ENCODE measurements around the gene CAMK4.

CAMK4 gene

DNA sequence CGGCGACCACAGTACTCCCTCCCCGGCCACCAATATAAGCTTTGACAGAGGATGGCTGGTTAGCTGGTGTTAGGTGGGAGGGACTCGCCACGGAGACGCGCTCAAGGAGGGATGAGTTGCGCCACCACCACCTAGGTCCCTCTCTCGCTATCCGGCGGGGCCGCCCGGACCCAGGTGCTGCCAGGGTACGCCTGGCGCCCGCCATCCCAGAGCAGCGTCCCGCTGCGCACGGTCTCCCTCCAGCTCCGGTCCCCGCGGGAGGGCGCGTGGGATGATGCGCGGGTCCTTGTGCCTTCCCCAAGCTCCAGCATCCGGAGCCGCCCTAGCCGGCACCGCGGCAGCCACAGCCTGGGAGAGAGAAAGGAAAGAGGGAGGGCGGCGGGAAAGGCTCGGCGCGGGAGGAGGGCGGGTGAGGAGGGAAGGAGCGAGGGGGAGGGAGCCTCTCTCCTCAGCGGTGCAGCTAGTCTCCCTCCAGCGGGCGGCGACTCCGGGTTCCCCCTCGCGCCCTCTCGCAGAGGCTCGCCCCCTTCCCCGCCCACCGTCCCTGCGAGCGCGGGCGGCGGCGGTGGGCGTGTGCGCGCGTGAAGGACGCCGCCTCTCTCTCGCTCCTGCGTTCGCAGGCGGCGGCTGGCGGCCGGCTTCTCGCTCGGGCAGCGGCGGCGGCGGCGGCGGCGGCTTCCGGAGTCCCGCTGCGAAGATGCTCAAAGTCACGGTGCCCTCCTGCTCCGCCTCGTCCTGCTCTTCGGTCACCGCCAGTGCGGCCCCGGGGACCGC is at the start of gene CAMK4 (continued):
- no peak for TF ChIP-seq ZNF133 (tag by site-specific recombination; IDR thresholded peaks at IDR 0.05)
- TF ChIP-seq ZNF624 (tag by site-specific recombination; IDR thresholded peaks at IDR 0.05): no peak
- TF ChIP-seq SCRT1 (tag by site-specific recombination; IDR thresholded peaks at IDR 0.05; ENCODE audit: borderline replicate concordance): no peak
- TF ChIP-seq KLF16 (tag by site-specific recombination; IDR thresholded peaks at IDR 0.05): peak; percentile 68; the same call in 1 of the 2 replicates
- peak; percentile 89 for TF ChIP-seq SP2 (tag by site-specific recombination; IDR thresholded peaks at IDR 0.05)
- no peak for TF ChIP-seq FEZF1 (tag by site-specific recombination; IDR thresholded peaks at IDR 0.05)
- no peak for TF ChIP-seq HOXD13 (CRISPR knock-in tag; IDR thresholded peaks at IDR 0.05; ENCODE audit: borderline replicate concordance)
- peak; percentile 55 for TF ChIP-seq ZNF610 (tag by site-specific recombination; IDR thresholded peaks at IDR 0.05; ENCODE audit: borderline replicate concordance)
- TF ChIP-seq, protein P1, sequence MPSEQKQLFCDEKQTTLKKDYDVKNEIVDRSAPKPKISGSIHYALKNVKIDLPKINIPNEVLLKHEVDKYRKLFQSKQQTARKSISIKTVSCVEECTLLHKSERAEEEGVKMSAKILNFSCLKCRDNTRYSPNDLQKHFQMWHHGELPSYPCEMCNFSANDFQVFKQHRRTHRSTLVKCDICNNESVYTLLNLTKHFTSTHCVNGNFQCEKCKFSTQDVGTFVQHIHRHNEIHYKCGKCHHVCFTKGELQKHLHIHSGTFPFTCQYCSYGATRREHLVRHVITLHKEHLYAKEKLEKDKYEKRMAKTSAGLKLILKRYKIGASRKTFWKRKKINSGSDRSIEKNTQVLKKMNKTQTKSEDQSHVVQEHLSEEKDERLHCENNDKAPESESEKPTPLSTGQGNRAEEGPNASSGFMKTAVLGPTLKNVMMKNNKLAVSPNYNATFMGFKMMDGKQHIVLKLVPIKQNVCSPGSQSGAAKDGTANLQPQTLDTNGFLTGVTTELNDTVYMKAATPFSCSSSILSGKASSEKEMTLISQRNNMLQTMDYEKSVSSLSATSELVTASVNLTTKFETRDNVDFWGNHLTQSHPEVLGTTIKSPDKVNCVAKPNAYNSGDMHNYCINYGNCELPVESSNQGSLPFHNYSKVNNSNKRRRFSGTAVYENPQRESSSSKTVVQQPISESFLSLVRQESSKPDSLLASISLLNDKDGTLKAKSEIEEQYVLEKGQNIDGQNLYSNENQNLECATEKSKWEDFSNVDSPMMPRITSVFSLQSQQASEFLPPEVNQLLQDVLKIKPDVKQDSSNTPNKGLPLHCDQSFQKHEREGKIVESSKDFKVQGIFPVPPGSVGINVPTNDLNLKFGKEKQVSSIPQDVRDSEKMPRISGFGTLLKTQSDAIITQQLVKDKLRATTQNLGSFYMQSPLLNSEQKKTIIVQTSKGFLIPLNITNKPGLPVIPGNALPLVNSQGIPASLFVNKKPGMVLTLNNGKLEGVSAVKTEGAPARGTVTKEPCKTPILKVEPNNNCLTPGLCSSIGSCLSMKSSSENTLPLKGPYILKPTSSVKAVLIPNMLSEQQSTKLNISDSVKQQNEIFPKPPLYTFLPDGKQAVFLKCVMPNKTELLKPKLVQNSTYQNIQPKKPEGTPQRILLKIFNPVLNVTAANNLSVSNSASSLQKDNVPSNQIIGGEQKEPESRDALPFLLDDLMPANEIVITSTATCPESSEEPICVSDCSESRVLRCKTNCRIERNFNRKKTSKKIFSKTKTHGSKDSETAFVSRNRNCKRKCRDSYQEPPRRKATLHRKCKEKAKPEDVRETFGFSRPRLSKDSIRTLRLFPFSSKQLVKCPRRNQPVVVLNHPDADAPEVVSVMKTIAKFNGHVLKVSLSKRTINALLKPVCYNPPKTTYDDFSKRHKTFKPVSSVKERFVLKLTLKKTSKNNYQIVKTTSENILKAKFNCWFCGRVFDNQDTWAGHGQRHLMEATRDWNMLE (tag by site-specific recombination; conservative IDR thresholded peaks at IDR 0.05; ENCODE audit: low read depth): no peak; the same call in 1 of the 2 replicates
- 0 out of 2 replicates have a peak, but pooled peaks have one; percentile 35 for TF ChIP-seq REPIN1 (tag by site-specific recombination; IDR thresholded peaks at IDR 0.05; ENCODE audit: low read depth)
- TF ChIP-seq ZNF324 (tag by site-specific recombination; IDR thresholded peaks at IDR 0.05): 0 out of 2 replicates have a peak, but pooled peaks have one; percentile 6
- TF ChIP-seq ZNF302 (tag by site-specific recombination; IDR thresholded peaks at IDR 0.05; ENCODE audit: low read depth): no peak
- TF ChIP-seq GFI1B (tag by site-specific recombination; IDR thresholded peaks at IDR 0.05): no peak
- TF ChIP-seq ZBTB48 (tag by site-specific recombination; IDR thresholded peaks at IDR 0.05): peak; percentile 63; the same call in 1 of the 2 replicates
- TF ChIP-seq ZNF843 (tag by site-specific recombination; IDR thresholded peaks at IDR 0.05): no peak; the same call in none of the 2 replicates
- TF ChIP-seq ZNF623 (tag by site-specific recombination; IDR thresholded peaks at IDR 0.05): no peak
- TF ChIP-seq, protein P2, sequence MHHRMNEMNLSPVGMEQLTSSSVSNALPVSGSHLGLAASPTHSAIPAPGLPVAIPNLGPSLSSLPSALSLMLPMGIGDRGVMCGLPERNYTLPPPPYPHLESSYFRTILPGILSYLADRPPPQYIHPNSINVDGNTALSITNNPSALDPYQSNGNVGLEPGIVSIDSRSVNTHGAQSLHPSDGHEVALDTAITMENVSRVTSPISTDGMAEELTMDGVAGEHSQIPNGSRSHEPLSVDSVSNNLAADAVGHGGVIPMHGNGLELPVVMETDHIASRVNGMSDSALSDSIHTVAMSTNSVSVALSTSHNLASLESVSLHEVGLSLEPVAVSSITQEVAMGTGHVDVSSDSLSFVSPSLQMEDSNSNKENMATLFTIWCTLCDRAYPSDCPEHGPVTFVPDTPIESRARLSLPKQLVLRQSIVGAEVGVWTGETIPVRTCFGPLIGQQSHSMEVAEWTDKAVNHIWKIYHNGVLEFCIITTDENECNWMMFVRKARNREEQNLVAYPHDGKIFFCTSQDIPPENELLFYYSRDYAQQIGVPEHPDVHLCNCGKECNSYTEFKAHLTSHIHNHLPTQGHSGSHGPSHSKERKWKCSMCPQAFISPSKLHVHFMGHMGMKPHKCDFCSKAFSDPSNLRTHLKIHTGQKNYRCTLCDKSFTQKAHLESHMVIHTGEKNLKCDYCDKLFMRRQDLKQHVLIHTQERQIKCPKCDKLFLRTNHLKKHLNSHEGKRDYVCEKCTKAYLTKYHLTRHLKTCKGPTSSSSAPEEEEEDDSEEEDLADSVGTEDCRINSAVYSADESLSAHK (tag by site-specific recombination; IDR thresholded peaks at IDR 0.05): no peak
- no peak for TF ChIP-seq ZBTB1 (tag by site-specific recombination; IDR thresholded peaks at IDR 0.05)
- TF ChIP-seq KLF8 (tag by site-specific recombination; IDR thresholded peaks at IDR 0.05): peak; percentile 80
- no peak for TF ChIP-seq ZNF768 (tag by site-specific recombination; IDR thresholded peaks at IDR 0.05)
- TF ChIP-seq ZNF654 (tag by site-specific recombination; IDR thresholded peaks at IDR 0.05; ENCODE audit: low read depth): no peak
- TF ChIP-seq, protein P3, sequence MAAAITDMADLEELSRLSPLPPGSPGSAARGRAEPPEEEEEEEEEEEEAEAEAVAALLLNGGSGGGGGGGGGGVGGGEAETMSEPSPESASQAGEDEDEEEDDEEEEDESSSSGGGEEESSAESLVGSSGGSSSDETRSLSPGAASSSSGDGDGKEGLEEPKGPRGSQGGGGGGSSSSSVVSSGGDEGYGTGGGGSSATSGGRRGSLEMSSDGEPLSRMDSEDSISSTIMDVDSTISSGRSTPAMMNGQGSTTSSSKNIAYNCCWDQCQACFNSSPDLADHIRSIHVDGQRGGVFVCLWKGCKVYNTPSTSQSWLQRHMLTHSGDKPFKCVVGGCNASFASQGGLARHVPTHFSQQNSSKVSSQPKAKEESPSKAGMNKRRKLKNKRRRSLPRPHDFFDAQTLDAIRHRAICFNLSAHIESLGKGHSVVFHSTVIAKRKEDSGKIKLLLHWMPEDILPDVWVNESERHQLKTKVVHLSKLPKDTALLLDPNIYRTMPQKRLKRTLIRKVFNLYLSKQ (tag by site-specific recombination; IDR thresholded peaks at IDR 0.05; ENCODE audit: borderline replicate concordance): no peak
- peak; percentile 84 for TF ChIP-seq PRDM1 (tag by site-specific recombination; IDR thresholded peaks at IDR 0.05)
- TF ChIP-seq ZNF175 (tag by site-specific recombination; IDR thresholded peaks at IDR 0.05): no peak
- TF ChIP-seq ZNF660 (tag by site-specific recombination; IDR thresholded peaks at IDR 0.05): peak; percentile 81
- TF ChIP-seq ZNF311 (tag by site-specific recombination; IDR thresholded peaks at IDR 0.05; ENCODE audit: borderline replicate concordance): no peak
- TF ChIP-seq, protein P4, sequence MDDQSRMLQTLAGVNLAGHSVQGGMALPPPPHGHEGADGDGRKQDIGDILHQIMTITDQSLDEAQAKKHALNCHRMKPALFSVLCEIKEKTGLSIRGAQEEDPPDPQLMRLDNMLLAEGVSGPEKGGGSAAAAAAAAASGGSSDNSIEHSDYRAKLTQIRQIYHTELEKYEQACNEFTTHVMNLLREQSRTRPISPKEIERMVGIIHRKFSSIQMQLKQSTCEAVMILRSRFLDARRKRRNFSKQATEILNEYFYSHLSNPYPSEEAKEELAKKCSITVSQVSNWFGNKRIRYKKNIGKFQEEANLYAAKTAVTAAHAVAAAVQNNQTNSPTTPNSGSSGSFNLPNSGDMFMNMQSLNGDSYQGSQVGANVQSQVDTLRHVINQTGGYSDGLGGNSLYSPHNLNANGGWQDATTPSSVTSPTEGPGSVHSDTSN (CRISPR knock-in tag; IDR thresholded peaks at IDR 0.05): peak; percentile 73
- no peak for TF ChIP-seq ZBTB7A (tag by site-specific recombination; IDR thresholded peaks at IDR 0.05; ENCODE audit: low read depth)
- TF ChIP-seq, protein P5, sequence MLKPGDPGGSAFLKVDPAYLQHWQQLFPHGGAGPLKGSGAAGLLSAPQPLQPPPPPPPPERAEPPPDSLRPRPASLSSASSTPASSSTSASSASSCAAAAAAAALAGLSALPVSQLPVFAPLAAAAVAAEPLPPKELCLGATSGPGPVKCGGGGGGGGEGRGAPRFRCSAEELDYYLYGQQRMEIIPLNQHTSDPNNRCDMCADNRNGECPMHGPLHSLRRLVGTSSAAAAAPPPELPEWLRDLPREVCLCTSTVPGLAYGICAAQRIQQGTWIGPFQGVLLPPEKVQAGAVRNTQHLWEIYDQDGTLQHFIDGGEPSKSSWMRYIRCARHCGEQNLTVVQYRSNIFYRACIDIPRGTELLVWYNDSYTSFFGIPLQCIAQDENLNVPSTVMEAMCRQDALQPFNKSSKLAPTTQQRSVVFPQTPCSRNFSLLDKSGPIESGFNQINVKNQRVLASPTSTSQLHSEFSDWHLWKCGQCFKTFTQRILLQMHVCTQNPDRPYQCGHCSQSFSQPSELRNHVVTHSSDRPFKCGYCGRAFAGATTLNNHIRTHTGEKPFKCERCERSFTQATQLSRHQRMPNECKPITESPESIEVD (tag by site-specific recombination; IDR thresholded peaks at IDR 0.05): no peak

All from HEK293 (cell line).